ENCODE measurements around the gene SLC17A8.

DNA sequence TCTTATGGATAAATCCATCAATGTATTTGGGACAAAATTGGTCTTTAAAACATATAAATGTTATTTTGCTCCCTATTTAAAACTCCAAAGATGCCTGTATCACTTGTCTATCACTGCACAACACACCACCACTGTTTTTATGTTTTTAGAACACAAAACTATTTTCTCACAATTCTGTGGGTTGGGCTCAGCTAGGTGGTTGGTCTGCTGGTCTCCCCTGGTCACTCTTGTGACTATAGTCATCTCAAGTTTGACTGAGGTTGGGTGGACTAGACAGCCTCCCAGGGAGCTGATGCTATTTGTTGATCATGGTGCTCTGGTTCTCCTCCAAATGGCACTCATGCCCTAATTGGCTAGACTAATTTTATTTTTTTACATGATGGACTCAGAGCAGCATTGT lies 77.3 kb downstream of the SLC17A8 start:
- TF ChIP-seq, protein P1, sequence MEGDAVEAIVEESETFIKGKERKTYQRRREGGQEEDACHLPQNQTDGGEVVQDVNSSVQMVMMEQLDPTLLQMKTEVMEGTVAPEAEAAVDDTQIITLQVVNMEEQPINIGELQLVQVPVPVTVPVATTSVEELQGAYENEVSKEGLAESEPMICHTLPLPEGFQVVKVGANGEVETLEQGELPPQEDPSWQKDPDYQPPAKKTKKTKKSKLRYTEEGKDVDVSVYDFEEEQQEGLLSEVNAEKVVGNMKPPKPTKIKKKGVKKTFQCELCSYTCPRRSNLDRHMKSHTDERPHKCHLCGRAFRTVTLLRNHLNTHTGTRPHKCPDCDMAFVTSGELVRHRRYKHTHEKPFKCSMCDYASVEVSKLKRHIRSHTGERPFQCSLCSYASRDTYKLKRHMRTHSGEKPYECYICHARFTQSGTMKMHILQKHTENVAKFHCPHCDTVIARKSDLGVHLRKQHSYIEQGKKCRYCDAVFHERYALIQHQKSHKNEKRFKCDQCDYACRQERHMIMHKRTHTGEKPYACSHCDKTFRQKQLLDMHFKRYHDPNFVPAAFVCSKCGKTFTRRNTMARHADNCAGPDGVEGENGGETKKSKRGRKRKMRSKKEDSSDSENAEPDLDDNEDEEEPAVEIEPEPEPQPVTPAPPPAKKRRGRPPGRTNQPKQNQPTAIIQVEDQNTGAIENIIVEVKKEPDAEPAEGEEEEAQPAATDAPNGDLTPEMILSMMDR (IDR thresholded peaks at IDR 0.05) = no peak
- TF ChIP-seq POLR2A (IDR thresholded peaks at IDR 0.05) = no peak
